ENCODE measurements around the gene TRPC5OS.

DNA sequence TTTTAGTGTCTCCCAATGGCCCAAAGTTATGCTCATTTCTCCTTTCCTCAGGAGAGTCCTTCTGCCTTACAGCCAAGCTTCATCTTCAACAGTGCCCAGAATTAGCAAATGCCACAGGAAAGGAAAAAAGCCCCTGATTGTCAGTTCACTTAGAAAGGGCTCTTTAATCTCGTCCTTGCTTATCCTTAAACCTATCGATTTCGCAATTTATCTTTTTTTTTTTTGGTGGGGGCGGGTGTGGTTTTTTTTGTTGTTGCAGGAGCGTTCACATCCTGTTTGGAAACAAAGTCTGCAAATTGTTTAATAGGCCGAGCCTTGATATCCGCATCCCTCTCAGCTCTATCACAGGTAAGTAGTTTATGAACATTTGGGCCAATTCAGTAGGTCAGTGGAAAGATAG lies 20.2 kb downstream of the TRPC5OS start:
- no peak for TF ChIP-seq EZH2 (IDR thresholded peaks at IDR 0.05; ENCODE audit: borderline replicate concordance, low read depth, low read length, severe bottlenecking)
- TF ChIP-seq, protein P1, sequence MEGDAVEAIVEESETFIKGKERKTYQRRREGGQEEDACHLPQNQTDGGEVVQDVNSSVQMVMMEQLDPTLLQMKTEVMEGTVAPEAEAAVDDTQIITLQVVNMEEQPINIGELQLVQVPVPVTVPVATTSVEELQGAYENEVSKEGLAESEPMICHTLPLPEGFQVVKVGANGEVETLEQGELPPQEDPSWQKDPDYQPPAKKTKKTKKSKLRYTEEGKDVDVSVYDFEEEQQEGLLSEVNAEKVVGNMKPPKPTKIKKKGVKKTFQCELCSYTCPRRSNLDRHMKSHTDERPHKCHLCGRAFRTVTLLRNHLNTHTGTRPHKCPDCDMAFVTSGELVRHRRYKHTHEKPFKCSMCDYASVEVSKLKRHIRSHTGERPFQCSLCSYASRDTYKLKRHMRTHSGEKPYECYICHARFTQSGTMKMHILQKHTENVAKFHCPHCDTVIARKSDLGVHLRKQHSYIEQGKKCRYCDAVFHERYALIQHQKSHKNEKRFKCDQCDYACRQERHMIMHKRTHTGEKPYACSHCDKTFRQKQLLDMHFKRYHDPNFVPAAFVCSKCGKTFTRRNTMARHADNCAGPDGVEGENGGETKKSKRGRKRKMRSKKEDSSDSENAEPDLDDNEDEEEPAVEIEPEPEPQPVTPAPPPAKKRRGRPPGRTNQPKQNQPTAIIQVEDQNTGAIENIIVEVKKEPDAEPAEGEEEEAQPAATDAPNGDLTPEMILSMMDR (IDR thresholded peaks at IDR 0.05; ENCODE audit: borderline replicate concordance, extremely low read depth, low read length, poor library complexity, severe bottlenecking): no peak

Measured in DND-41 (cell line).